H1 (cell line): Measurements from ENCODE around the gene DLG1. TPM values are rescaled to one million over a fixed set of nuclear protein-coding genes. Genes with fewer than 3 reads are reported as not detected.

ENCODE experiments used
- ATF2 ChIP-seq: IDR thresholded peaks from 2 replicates; pipeline ENCODE4 v1.6.1; 2012; ENCODE audit warnings: low read length, inconsistent platforms
- ATF3 ChIP-seq: IDR thresholded peaks from 2 replicates; pipeline ENCODE4 v1.6.1; 2011; ENCODE audit warnings: low read depth, mild to moderate bottlenecking, low read length; ENCODE audit not compliant: insufficient read depth
- RAD21 ChIP-seq, 2 experiments: IDR thresholded peaks in 1 of 2; conservative IDR thresholded peaks in 1 of 2; 2 replicates each; pipeline ENCODE4 v1.6.1; 2011; ENCODE audit warnings: low read depth in 2 of 2, low read length in 2 of 2, improper control_type of control experiment in 1 of 2, inconsistent platforms in 1 of 2, mild to moderate bottlenecking in 1 of 2, moderate library complexity in 1 of 2
- polyA plus RNA-seq, 7 experiments: library from polyadenylated mRNA; depleted of rRNA in 3 of 7; stranded (reverse) in 5 of 7; unstranded in 2 of 7; fragments of >200 nt in 5 of 7; fragments of 200-250 nt in 2 of 7; gene quantifications; 1 replicate in 5 of 7; 2 replicates in 1 of 7; 4 replicates in 1 of 7; pipeline versions ENCODE4 v1.2.1 to v1.2.3, GENCODE V29; 2011 to 2013; ENCODE audit warnings: missing spikeins in 2 of 7, mixed read lengths in 2 of 7
- total RNA-seq: library from RNA; stranded (reverse); fragmentation: NEBNext Ultra II Directional; extraction: Animal tissue kit (Norgen Biotek cat#: 25700); gene quantifications from 2 replicates; pipeline ENCODE4 v1.2.1, GENCODE V29; 2021

DLG1 gene
- total and polyA plus RNA-seq, 2 of the 8 experiments (the other 6 are each of a cell fraction or from before 2014, with no cell fraction given): 13.4 to 78.8 TPM

GRCh38 chr3:197218210-197218609, 80.2 kb downstream of the DLG1 start (continued):
- TF ChIP-seq ATF3 (no peak), RAD21 (IDR thresholded peaks at IDR 0.05 in 1 of 2, conservative IDR thresholded peaks at IDR 0.05 in 1 of 2; ENCODE audit: low read depth in 2 of 2, low read length in 2 of 2) (no peak), ATF2 (no peak)
- TF ChIP-seq, all 59 proteins: peak for 0
